Esophagus squamous epithelium (tissue), 5 donors: ENCODE data around the gene CREB5. TPM values are rescaled to one million over a fixed set of nuclear protein-coding genes. Genes with fewer than 3 reads are reported as not detected.

Experiments used
- DNase-seq: peaks from one replicate; lab custom pipeline; 2025; lab: John Stamatoyannopoulos, UW
- H3K27ac ChIP-seq, 4 donors: fragments of 200-600 bp; sonication (generic); one replicate each; pipeline ENCODE4 v1.5.1; 2016 to 2019; ENCODE audit warnings: mild to moderate bottlenecking in 1 of 4
- H3K27me3 ChIP-seq, 4 donors: fragments of 200-600 bp; sonication (generic); 1 replicate in 3 of 4; 2 replicates in 1 of 4; pipeline versions ENCODE4 v1.5.1 to v1.6.0; 2017 to 2021; ENCODE audit warnings: antibody characterized with exemption in 1 of 4
- H3K36me3 ChIP-seq, 3 donors: fragments of 200-600 bp; sonication (generic); one replicate each; pipeline ENCODE4 v1.5.1; 2016 to 2019
- H3K4me1 ChIP-seq, 3 donors: fragments of 200-600 bp; sonication (generic); one replicate each; pipeline ENCODE4 v1.5.1; 2017 to 2019
- H3K4me3 ChIP-seq, 4 donors: fragments of 200-600 bp; sonication (generic); 1 replicate in 3 of 4; 2 replicates in 1 of 4; pipeline ENCODE4 v1.5.1; 2016 to 2019; ENCODE audit warnings: mild to moderate bottlenecking in 2 of 4, moderate library complexity in 1 of 4
- H3K9me3 ChIP-seq, 3 donors: fragments of 200-600 bp; sonication (generic); one replicate each; pipeline ENCODE4 v1.5.1; 2016 to 2019
- POLR2A ChIP-seq, 4 donors: fragments of 450-650 bp; IDR thresholded peaks; one replicate each; pipeline ENCODE4 v1.6.1; 2017; ENCODE audit warnings: antibody characterized with exemption in 4 of 4, mild to moderate bottlenecking in 4 of 4, moderate library complexity in 3 of 4
- WGBS, 2 donors: methylation state at CpG; one replicate each; pipeline ENCODE4 v1.1.5; 2018; 5-methylcytosine and 5-hydroxymethylcytosine counted together
- intact Hi-C: fragments of 100-400 bp; cut with DNase I; formaldehyde crosslinking; loops from one replicate; pipeline ENCODE4 v1.15.0; 2022
- total RNA-seq, 4 donors: library from RNA; depleted of rRNA; stranded (reverse); fragments of >200 nt; gene quantifications; one replicate each; pipeline ENCODE4 v1.1.0, GENCODE V29; 2016
- TF ChIP-seq, protein P1 (sequence below), 6 experiments: fragments of 450-650 bp in 4 of 6; fragments of 200-600 bp in 2 of 6; sonication (generic) in 2 of 6; IDR thresholded peaks; one replicate each; pipeline ENCODE4 v1.5.1; 2016 to 2019; ENCODE audit warnings: antibody characterized with exemption in 6 of 6, mild to moderate bottlenecking in 4 of 6, moderate library complexity in 4 of 6
- donor health status: DM: yes; HTN: yes; CAD: no.

The CREB5 gene
- total RNA-seq, 4 donors from 2014 or later, result 0.30 to 5.0 (median 2.2) TPM

DNA sequence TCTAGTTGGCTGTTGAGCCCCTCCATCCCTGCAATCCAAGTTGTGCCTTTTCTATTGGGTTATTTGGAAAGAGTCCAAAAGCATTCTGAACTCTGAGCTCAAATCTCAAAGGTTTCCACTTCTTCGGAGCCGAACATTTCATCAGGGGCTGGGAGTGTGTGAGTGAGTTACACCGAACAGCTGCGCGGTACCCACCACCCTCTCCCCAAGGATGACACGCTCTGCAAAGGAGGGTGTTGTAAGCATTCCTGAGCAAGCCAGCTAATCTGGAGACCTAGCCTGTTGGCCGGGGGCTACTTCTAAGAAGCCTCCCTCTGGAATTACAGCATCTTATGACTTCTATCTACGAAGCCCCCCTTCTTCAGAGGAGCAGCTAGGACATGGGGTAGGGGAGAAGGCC is 270.5 kb downstream of the CREB5 start:
- Histone ChIP-seq H3K36me3 (no peaks in the 10 kb centered on the region), H3K27me3 (peaks cover 0 to 21% (median 0%) of the 10 kb centered on the region in 4 donors), H3K4me3 (no peak overlapping the region), H3K4me1 (peaks cover 10 to 37% (median 14%) of the 10 kb centered on the region in 3 donors), H3K9me3 (no peaks in the 10 kb centered on the region), H3K27ac (no peak overlapping the region)
- WGBS, 2 donors, result 89 to 93% methylated on average over 4 to 8 of the region's 8 CpGs
- DNase-seq, result no peak
- TF ChIP-seq, protein P1, sequence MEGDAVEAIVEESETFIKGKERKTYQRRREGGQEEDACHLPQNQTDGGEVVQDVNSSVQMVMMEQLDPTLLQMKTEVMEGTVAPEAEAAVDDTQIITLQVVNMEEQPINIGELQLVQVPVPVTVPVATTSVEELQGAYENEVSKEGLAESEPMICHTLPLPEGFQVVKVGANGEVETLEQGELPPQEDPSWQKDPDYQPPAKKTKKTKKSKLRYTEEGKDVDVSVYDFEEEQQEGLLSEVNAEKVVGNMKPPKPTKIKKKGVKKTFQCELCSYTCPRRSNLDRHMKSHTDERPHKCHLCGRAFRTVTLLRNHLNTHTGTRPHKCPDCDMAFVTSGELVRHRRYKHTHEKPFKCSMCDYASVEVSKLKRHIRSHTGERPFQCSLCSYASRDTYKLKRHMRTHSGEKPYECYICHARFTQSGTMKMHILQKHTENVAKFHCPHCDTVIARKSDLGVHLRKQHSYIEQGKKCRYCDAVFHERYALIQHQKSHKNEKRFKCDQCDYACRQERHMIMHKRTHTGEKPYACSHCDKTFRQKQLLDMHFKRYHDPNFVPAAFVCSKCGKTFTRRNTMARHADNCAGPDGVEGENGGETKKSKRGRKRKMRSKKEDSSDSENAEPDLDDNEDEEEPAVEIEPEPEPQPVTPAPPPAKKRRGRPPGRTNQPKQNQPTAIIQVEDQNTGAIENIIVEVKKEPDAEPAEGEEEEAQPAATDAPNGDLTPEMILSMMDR (IDR thresholded peaks at IDR 0.05), result no peak
- intact Hi-C loops, result no loop called here

DNA sequence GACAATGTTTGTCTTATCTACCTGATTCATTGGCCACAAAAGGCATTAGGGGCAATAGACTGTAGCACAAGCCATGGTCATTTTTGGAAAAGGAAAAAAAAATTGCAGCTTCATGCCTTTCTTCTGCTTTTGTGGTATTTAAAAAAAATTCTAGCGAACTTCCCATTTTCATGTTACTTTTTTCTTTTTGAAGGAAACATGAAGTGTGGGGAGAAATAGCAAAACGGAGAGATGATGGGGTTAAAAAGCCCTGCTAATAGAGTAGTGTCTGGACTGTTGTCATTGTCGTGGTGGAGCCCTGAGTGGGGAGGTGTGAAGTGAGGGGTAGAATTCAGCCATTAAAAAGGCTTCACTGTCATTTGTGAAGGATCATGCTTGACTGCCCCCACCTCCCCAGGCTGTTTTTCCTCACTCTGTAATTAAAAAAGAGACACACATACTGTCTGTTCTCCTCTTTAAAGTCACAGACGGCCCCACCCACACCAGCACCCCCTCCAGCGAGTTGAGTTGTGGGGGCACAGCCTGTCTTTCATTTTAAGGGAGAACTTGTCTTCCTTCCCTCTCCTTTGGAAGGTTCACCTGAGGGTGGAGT is 272.4 kb downstream of the CREB5 start:
- Histone ChIP-seq H3K4me3 (no peak overlapping the region), H3K27me3 (peaks cover 0 to 21% (median 0%) of the 10 kb centered on the region in 4 donors), H3K36me3 (no peaks in the 10 kb centered on the region), H3K9me3 (no peaks in the 10 kb centered on the region), H3K4me1 (peaks cover 13 to 43% (median 14%) of the 10 kb centered on the region in 3 donors), H3K27ac (peak overlapping the region; percentile 58 to 84 (median 78))
- TF ChIP-seq, protein P1 (IDR thresholded peaks at IDR 0.05), result no peak
- no peak for TF ChIP-seq POLR2A (IDR thresholded peaks at IDR 0.05)
- no peak for DNase-seq
- intact Hi-C loops, result no loop called here
- 39 to 42% methylated on average over 5 of the region's 5 CpGs for WGBS, 2 donors

DNA sequence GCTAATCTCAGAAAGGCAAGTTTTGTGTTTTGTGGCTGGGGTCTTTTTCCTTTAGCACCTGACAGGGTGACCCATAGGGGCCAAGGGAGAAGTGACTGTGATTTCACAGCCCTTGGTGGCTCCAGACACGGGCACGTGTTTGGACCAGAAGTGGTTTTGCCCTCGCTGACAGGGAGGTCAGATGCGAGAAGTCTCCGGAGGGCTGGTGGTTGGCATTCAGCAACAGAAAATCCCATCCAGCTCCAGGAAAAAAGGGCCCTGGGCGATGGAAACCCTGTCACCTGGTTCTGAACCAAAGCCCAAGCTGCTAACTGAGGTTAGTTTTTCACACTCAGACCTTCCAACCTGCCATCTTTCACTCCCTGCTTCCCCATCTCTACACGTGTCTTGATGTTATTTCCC is 272.9 kb downstream of the CREB5 start:
- H3K27ac ChIP-seq, result peak overlapping the region; percentile 58 to 84 (median 78)
- H3K36me3 ChIP-seq, result no peaks in the 10 kb centered on the region
- WGBS, 2 donors, result 14 to 15% methylated on average over 5 to 7 of the region's 7 CpGs
- intact Hi-C loops, result no loop called here
- H3K4me1 ChIP-seq, result peaks cover 13 to 43% (median 14%) of the 10 kb centered on the region in 3 donors
- DNase-seq, result no peak
- no peaks in the 10 kb centered on the region for H3K9me3 ChIP-seq
- no peak for TF ChIP-seq POLR2A (IDR thresholded peaks at IDR 0.05)
- TF ChIP-seq, protein P1 (IDR thresholded peaks at IDR 0.05), result no peak
- H3K4me3 ChIP-seq, result peak overlapping the region in 3 of 4 donors; percentile 34 to 57 (median 45)
- peaks cover 0 to 21% (median 0%) of the 10 kb centered on the region in 4 donors for H3K27me3 ChIP-seq

DNA sequence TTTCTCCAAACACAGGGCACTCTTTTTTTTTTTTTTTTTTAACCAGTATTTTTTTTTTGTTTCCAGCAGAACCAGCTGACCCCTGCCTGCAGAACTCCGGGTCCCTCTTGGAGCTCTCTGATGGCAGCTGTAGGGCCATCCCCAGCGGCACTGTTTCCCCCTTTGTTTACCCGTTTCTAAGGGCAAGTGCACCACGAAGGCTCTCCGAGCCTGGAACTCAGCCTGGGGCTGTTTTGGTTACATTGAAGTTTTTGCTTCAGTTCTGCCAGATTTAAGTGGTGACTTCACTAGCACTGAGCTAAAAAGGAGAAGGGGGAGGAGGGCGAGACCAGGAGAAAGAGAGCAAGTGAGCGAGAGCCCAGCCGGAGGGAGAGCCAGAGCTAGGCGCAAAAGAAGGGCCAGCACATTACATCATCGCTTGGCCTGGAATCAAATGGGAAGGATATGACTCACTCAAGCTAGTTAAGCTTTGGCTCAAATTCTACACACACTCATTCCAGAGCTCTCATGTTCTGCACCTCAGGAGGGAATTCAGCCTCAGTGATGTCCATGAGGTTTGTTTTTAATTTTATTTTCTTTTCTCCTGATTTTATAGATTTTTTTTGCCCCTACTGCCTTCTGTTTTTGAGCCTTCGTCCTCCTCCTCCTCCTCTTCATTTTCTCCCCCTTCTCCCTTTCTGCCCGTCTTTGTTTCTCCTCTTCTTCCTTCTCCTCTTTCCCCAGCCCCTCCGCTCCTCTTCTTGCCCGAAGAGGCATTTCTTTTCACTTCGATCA is 273.5 kb downstream of the CREB5 start:
- peak in 2 of 4 donors; percentile 62 to 80 for TF ChIP-seq POLR2A (IDR thresholded peaks at IDR 0.05)
- TF ChIP-seq, protein P1 (IDR thresholded peaks at IDR 0.05), result no peak
- no peaks in the 10 kb centered on the region for H3K9me3 ChIP-seq
- peak overlapping the region; percentile 58 to 84 (median 78) for H3K27ac ChIP-seq
- no peaks in the 10 kb centered on the region for H3K36me3 ChIP-seq
- peak overlapping the region; percentile 15 to 57 (median 40) for H3K4me3 ChIP-seq
- peaks cover 0 to 21% (median 0%) of the 10 kb centered on the region in 4 donors for H3K27me3 ChIP-seq
- intact Hi-C loops, result no loop called here
- DNase-seq, result peak; percentile 46
- H3K4me1 ChIP-seq, result peaks cover 13 to 43% (median 14%) of the 10 kb centered on the region in 3 donors
- WGBS, 2 donors, result 2 to 3% methylated on average over 13 to 15 of the region's 15 CpGs

DNA sequence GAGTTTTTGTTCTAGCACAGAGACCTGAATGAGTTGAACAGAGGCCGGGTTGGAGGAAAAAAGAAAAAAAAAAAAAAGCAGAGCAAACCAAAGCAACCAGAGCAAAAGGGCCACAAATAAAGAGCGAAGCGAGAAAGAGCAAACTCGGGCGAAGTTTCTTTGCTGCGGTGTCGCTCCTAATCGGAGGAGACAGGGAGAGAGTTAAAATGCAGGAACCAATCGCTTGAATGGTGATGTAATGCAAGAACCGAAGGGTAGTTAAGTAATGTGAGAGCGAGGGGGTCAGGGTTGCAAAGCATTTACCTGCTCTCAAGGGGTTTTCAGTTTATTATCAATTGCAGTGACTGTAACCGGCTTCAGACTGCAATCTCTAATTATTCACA is 274.1 kb downstream of the CREB5 start:
- H3K36me3 ChIP-seq, result no peaks in the 10 kb centered on the region
- intact Hi-C loops, result no loop called here
- H3K27ac ChIP-seq, result peak overlapping the region; percentile 58 to 84 (median 78)
- peaks cover 13 to 43% (median 14%) of the 10 kb centered on the region in 3 donors for H3K4me1 ChIP-seq
- no peak for DNase-seq
- TF ChIP-seq POLR2A (IDR thresholded peaks at IDR 0.05), result no peak
- TF ChIP-seq, protein P1 (IDR thresholded peaks at IDR 0.05), result no peak
- 3 to 10% methylated on average over 11 of the region's 12 CpGs for WGBS, 2 donors
- H3K27me3 ChIP-seq, result peaks cover 0 to 21% (median 0%) of the 10 kb centered on the region in 4 donors
- H3K9me3 ChIP-seq, result no peaks in the 10 kb centered on the region
- H3K4me3 ChIP-seq, result peak overlapping the region; percentile 15 to 57 (median 40)
